Gastrocnemius medialis (tissue), 4 donors: ENCODE results near the gene MTG1. TPM values are rescaled to one million over a fixed set of nuclear protein-coding genes. Genes with fewer than 3 reads are reported as not detected.

Experiments
- ATAC-seq, 2 donors: fragments of 150-250 bp; one replicate each; pipeline ENCODE4 v1.9.1; 2016
- DNase-seq, 2 donors: peaks; one replicate each; pipeline ENCODE4 v3.0.0-alpha.2; 2019
- H3K27ac ChIP-seq, 4 donors: fragments of 200-600 bp; sonication (generic); 1 replicate in 1 of 4; 2 replicates in 3 of 4; pipeline ENCODE4 v1.5.1; 2016 to 2018; ENCODE audit warnings: mild to moderate bottlenecking in 2 of 4, moderate library complexity in 1 of 4
- H3K27me3 ChIP-seq, 3 donors: fragments of 200-600 bp; sonication (generic) in 2 of 3; 1 replicate in 1 of 3; 2 replicates in 2 of 3; pipeline versions ENCODE4 v1.5.1 to v1.6.0; 2016 to 2019; ENCODE audit warnings: mild to moderate bottlenecking in 1 of 3, moderate library complexity in 1 of 3
- H3K36me3 ChIP-seq, 2 donors: fragments of 200-600 bp; sonication (generic) in 1 of 2; one replicate each; pipeline ENCODE4 v1.5.1; 2017 to 2018
- H3K4me1 ChIP-seq, 2 donors: fragments of 200-600 bp; sonication (generic) in 1 of 2; one replicate each; pipeline ENCODE4 v1.5.1; 2016 to 2017; ENCODE audit warnings: mild to moderate bottlenecking in 2 of 2
- H3K4me3 ChIP-seq, 4 donors: fragments of 200-600 bp; sonication (generic) in 3 of 4; 1 replicate in 1 of 4; 2 replicates in 3 of 4; pipeline ENCODE4 v1.5.1; 2016 to 2019; ENCODE audit warnings: mild to moderate bottlenecking in 2 of 4
- H3K9me3 ChIP-seq, 3 donors: fragments of 200-600 bp; sonication (generic) in 2 of 3; 1 replicate in 1 of 3; 2 replicates in 2 of 3; pipeline ENCODE4 v1.5.1; 2016 to 2019
- CTCF ChIP-seq, 5 experiments: fragments of 450-650 bp in 3 of 5; fragments of 200-600 bp in 2 of 5; sonication (generic) in 2 of 5; IDR thresholded peaks in 4 of 5; conservative IDR thresholded peaks in 1 of 5; 1 replicate in 4 of 5; 2 replicates in 1 of 5; pipeline ENCODE4 v1.5.1; 2016 to 2019; ENCODE audit warnings: antibody characterized with exemption in 5 of 5, mild to moderate bottlenecking in 3 of 5, moderate library complexity in 3 of 5
- POLR2A ChIP-seq, 2 donors: fragments of 450-650 bp; IDR thresholded peaks; one replicate each; pipeline ENCODE4 v1.6.1; 2017; ENCODE audit warnings: antibody characterized with exemption in 2 of 2, mild to moderate bottlenecking in 2 of 2, moderate library complexity in 2 of 2
- in situ Hi-C, 4 donors: fragments of 200-750 bp; cut with MboI; loops; one replicate each; pipeline versions ENCODE4 v1.15.0 to v1.8.0; 2017; ENCODE audit warnings: low sequenced_read_pairs in 4 of 4
- intact Hi-C: fragments of 100-400 bp; cut with DNase I; formaldehyde crosslinking; loops from one replicate; pipeline ENCODE4 v1.15.1; 2023; ENCODE audit warnings: low total_unique reads
- microRNA-seq, 2 donors: library from miRNA; unstranded; fragments of <30 nt; microRNA quantifications; one replicate each; pipeline ENCODE4, GENCODE V29; 2016; ENCODE audit warnings: borderline replicate concordance in 2 of 2
- total RNA-seq, 4 donors: library from RNA; depleted of rRNA; stranded (reverse); fragments of >200 nt; gene quantifications; one replicate each; pipeline versions ENCODE4 v1.1.0 to v1.2.3, GENCODE V29; 2016

MTG1 gene
- total RNA-seq, 4 donors from 2014 or later: 12.2 to 23.9 (median 14.1) TPM

GRCh38 chr10:133471300-133472109 is 77.5 kb downstream of the MTG1 start:
- DNase-seq (no peak), ATAC-seq (no peak)
- Histone ChIP-seq H3K9me3 (no peaks in the 10 kb centered on the region), H3K27ac (no peak overlapping the region), H3K4me3 (no peak overlapping the region), H3K4me1 (no peaks in the 10 kb centered on the region), H3K27me3 (no peaks in the 10 kb centered on the region), H3K36me3 (no peaks in the 10 kb centered on the region)
- intact Hi-C loops: no loop called here
- TF ChIP-seq POLR2A (IDR thresholded peaks at IDR 0.05) (no peak), CTCF (IDR thresholded peaks at IDR 0.05 in 4 of 5, conservative IDR thresholded peaks at IDR 0.05 in 1 of 5) (no peak)
- in situ Hi-C loops: no loop called here

Small RNA genes within 50 kb of the gene (microRNA-seq; reads per million reads assigned to microRNA genes)
- gene MIR3944: 0 reads per million in 2 donors

Other genes starting within 250 kb of the MTG1 start
- under 1 TPM in 2 of 4 donors, not detected in 2; 0.04 to 0.13 TPM for gene KNDC1, start 233.9 kb upstream of the MTG1 start, total RNA-seq
- not detected for gene UTF1, start 163.9 kb upstream of the MTG1 start, total RNA-seq
- 1 to 10 TPM in 1 of 4 donors, under 1 TPM in 3; 0.13 to 1.3 (median 0.34) TPM for gene VENTX, start 156.3 kb upstream of the MTG1 start, total RNA-seq
- gene ADAM8, start 117.3 kb upstream of the MTG1 start, total RNA-seq: 1 to 10 TPM in 3 of 4 donors, under 1 TPM in 1; 0.90 to 2.1 (median 1.2) TPM
- 10 to 100 TPM; 21.5 to 43.8 (median 36.5) TPM for gene TUBGCP2, start 85.3 kb upstream of the MTG1 start, total RNA-seq
- 10 to 100 TPM; 25.0 to 49.5 (median 41.9) TPM for gene ZNF511, start 85.2 kb upstream of the MTG1 start, total RNA-seq
- not detected for gene CALY, start 57.3 kb upstream of the MTG1 start, total RNA-seq
- gene PRAP1, start 46.8 kb upstream of the MTG1 start, total RNA-seq: 1 to 10 TPM in 2 of 4 donors, under 1 TPM in 1, not detected in 1; 0.59 to 1.4 (median 1.1) TPM
- gene FUOM, start 36.1 kb upstream of the MTG1 start, total RNA-seq: 1 to 10 TPM; 3.2 to 8.9 (median 5.6) TPM
- 100 to 1,000 TPM in 3 of 4 donors, 10 to 100 TPM in 1; 96.7 to 123 (median 106) TPM for gene ECHS1, start 20.8 kb upstream of the MTG1 start, total RNA-seq
- gene PAOX, start 14.9 kb upstream of the MTG1 start, total RNA-seq: 1 to 10 TPM; 4.9 to 7.7 (median 6.7) TPM
- not detected for gene SPRN, start 30.5 kb downstream of the MTG1 start, total RNA-seq
- 1 to 10 TPM in 2 of 4 donors, under 1 TPM in 2; 0.11 to 1.4 (median 0.71) TPM for gene SCART1, start 59.8 kb downstream of the MTG1 start, total RNA-seq
- 10 to 100 TPM in 1 of 4 donors, 1 to 10 TPM in 2, under 1 TPM in 1; 0.97 to 14.0 (median 4.4) TPM for gene CYP2E1, start 133.2 kb downstream of the MTG1 start, total RNA-seq
- gene SYCE1, start 171.4 kb downstream of the MTG1 start, total RNA-seq: under 1 TPM in 1 of 4 donors, not detected in 3; 0.32 TPM
- gene FRG2B, start 232.6 kb downstream of the MTG1 start, total RNA-seq: not detected